Muscle layer of colon (tissue), 2 donors: ENCODE data around the gene ZSWIM6.
"Not testable (repeated sequence)": the region's sequence is repeated elsewhere in the genome, so short reads cannot be mapped to it uniquely, and the experiment has no call there.

ENCODE experiments used
- H3K27ac ChIP-seq: one replicate; pipeline ENCODE4 v1.7.0; 2013; ENCODE audit warnings: low read depth, mild to moderate bottlenecking, low read length, moderate library complexity
- H3K27me3 ChIP-seq, 2 donors: one replicate each; pipeline ENCODE4 v1.7.0; 2013; ENCODE audit warnings: low read length in 2 of 2, mild to moderate bottlenecking in 2 of 2; ENCODE audit not compliant: insufficient read depth in 2 of 2, control insufficient read depth in 1 of 2
- H3K36me3 ChIP-seq: one replicate; pipeline ENCODE4 v1.7.0; 2013; ENCODE audit warnings: mild to moderate bottlenecking, low read length; ENCODE audit not compliant: insufficient read depth
- H3K4me1 ChIP-seq: one replicate; pipeline ENCODE4 v1.7.0; 2013; ENCODE audit warnings: mild to moderate bottlenecking, low read length; ENCODE audit not compliant: insufficient read depth
- H3K4me3 ChIP-seq, 2 donors: one replicate each; pipeline ENCODE4 v1.7.0; 2013; ENCODE audit warnings: low read length in 2 of 2, low read depth in 1 of 2, mild to moderate bottlenecking in 1 of 2, moderate library complexity in 1 of 2
- H3K9ac ChIP-seq: one replicate; pipeline ENCODE4 v1.7.0; 2013; ENCODE audit warnings: low read length
- H3K9me3 ChIP-seq: one replicate; pipeline ENCODE4 v1.7.0; 2013; ENCODE audit warnings: mild to moderate bottlenecking, low read length
- donor health status: abdominal sarcoma.
- donor health status: Adenocarcinoma of cecum.

ZSWIM6 gene

DNA sequence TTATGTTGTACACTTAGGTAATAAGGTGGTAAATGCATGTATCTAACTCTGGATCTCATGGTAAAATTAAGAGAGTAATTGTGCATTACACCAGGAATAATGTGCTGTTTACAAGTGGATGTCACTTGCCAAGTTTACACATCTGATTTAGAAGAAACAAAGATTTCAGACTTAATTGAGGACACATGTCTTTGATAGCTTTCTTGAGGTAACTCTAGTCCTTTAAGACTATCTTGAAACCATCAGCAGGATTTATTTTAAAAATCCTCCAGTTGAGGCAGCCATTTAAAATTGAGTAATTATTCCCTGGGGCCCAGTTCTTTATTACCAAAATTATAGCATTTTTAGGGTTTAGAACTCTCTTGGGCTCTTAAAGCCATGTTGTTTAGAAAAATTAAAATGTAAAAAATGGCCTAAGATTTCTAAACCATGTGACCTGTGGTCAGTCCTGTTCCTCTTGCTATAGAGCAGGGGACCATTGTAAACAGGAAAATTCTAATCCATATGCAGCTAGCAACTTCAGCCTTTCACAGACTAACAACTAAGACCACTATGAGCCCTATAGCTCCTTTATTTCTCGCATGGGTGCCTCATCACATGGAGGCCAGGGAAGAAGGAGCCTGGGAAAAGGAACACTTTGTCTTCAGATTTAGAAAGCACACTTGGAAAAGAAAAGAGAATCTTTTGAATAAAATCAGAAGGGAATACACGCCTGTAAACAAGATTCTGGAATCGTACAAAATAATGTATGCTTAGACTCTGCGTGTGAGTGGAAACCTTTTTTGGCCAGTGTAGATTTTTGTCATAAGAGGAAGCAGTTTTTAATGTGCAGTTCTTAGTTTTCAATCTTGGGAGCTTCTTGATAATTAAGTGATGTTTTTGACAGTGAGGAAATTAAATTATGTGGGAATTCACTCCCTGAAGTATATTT lies 71.2 kb downstream of the ZSWIM6 start:
- Histone ChIP-seq H3K36me3 (no peaks in the 10 kb centered on the region), H3K9me3 (no peaks in the 10 kb centered on the region), H3K4me1 (peaks cover 27% of the 10 kb centered on the region), H3K4me3 (no peak overlapping the region), H3K27ac (no peak overlapping the region), H3K9ac (no peak overlapping the region), H3K27me3 (no peaks in the 10 kb centered on the region)

- Histone ChIP-seq H3K9me3 (no peaks in the 10 kb centered on the region), H3K4me1 (peaks cover 36% of the 10 kb centered on the region), H3K27me3 (no peaks in the 10 kb centered on the region), H3K27ac (no peak overlapping the region), H3K4me3 (no peak overlapping the region), H3K36me3 (no peaks in the 10 kb centered on the region), H3K9ac (no peak overlapping the region)
These were observed 73.6 kb downstream of the ZSWIM6 start for GRCh38 chr5:61405511-61406295.

DNA sequence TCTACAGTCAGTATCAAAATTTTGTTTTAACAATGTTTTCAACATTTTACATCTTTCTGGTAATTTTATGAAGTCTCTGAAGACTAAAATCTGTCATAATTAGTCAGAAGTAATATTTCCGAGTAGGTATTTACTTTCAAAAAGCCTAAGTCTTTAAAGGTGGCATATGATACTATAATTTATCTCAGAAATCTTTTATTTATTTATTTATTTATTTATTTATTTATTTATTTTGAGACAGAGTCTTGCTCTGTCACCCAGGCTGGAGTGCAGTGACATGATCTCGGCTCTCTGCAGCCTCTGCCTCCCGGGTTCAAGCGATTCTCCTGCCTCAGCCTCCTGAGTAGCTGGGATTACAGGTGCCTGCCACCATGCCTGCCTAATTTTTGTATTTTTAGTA lies 74.4 kb downstream of the ZSWIM6 start:
- H3K9ac ChIP-seq, H3K27me3 ChIP-seq, H3K27ac ChIP-seq, H3K36me3 ChIP-seq, H3K9me3 ChIP-seq, H3K4me3 ChIP-seq: not testable (repeated sequence)
- H3K4me1 ChIP-seq: peaks cover 35% of the 10 kb centered on the region

DNA sequence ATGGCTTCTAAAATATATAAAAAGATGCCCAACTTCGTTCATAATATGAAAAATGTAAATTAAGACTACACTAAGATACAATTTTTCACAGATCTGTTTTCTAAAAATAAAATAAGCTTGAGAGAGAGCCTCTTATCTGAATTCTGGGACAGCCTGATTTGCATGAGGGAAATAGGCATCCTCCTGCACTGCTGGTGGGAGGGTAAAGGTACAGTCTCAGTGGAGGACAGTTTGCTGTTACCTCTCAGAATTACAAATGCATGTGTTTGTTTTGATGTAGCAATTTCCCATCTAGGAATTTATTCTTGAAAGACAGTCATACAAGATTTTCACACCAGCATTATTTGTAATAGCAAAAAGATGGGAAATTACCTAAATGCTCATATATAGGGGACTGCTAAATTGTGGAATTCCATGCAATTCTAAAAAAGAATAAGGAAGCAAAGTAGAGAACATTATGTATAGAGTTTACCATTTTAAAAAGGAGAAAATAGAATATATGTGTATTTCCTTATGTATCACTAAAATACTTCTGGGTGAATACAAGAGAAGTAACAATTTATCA lies 75.7 kb downstream of the ZSWIM6 start:
- no peak overlapping the region for H3K9ac ChIP-seq
- no peak overlapping the region for H3K4me3 ChIP-seq
- H3K27me3 ChIP-seq: no peaks in the 10 kb centered on the region
- H3K36me3 ChIP-seq: no peaks in the 10 kb centered on the region
- H3K27ac ChIP-seq: peak overlapping the region; percentile 56
- H3K4me1 ChIP-seq: peaks cover 35% of the 10 kb centered on the region
- H3K9me3 ChIP-seq: no peaks in the 10 kb centered on the region

GRCh38 chr5:61408476-61409168 lies 76.6 kb downstream of the ZSWIM6 start:
- Histone ChIP-seq H3K36me3 (no peaks in the 10 kb centered on the region), H3K27ac (peak overlapping the region; percentile 56), H3K4me1 (peaks cover 35% of the 10 kb centered on the region), H3K4me3 (peak overlapping the region in 1 of 2 donors; percentile 36), H3K9me3 (no peaks in the 10 kb centered on the region), H3K9ac (peak overlapping the region; percentile 58), H3K27me3 (no peaks in the 10 kb centered on the region)

DNA sequence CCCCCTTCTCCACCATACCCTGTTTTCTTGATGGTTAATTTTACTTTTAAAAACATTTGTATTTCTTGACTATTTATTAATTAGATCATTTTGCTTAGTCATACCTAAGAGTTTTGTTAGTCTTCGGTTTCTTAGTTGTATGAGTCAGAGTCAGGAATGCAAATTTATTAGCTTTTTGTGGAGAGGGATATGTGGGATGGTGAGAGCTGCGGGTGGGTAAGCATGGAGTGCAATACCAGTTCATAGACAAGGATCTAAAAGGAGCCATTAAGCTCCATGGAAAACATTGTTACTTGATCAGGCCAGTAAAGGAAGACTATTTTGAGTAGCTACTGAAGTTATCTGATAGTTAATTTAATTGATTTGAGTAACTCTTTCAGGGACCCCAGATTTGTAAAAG lies 77.5 kb downstream of the ZSWIM6 start:
- Histone ChIP-seq H3K9me3 (no peaks in the 10 kb centered on the region), H3K36me3 (no peaks in the 10 kb centered on the region), H3K4me1 (peaks cover 35% of the 10 kb centered on the region), H3K4me3 (no peak overlapping the region), H3K27me3 (no peaks in the 10 kb centered on the region), H3K27ac (peak overlapping the region; percentile 16), H3K9ac (no peak overlapping the region)

GRCh38 chr5:61410811-61411210 lies 78.8 kb downstream of the ZSWIM6 start:
- Histone ChIP-seq H3K27ac (no peak overlapping the region), H3K36me3 (no peaks in the 10 kb centered on the region), H3K4me1 (peaks cover 39% of the 10 kb centered on the region), H3K9ac (no peak overlapping the region), H3K4me3 (no peak overlapping the region), H3K27me3 (no peaks in the 10 kb centered on the region), H3K9me3 (no peaks in the 10 kb centered on the region)

- Histone ChIP-seq H3K27ac (peak overlapping the region; percentile 17), H3K27me3 (no peaks in the 10 kb centered on the region), H3K9ac (no peak overlapping the region), H3K4me1 (peaks cover 55% of the 10 kb centered on the region), H3K36me3 (no peaks in the 10 kb centered on the region), H3K4me3 (no peak overlapping the region), H3K9me3 (no peaks in the 10 kb centered on the region)
These were observed 80.3 kb downstream of the ZSWIM6 start for GRCh38 chr5:61412361-61412760.

GRCh38 chr5:61413205-61413604 lies 81.1 kb downstream of the ZSWIM6 start:
- not testable (repeated sequence) for H3K9me3 ChIP-seq, H3K36me3 ChIP-seq, H3K27me3 ChIP-seq, H3K9ac ChIP-seq, H3K27ac ChIP-seq, H3K4me3 ChIP-seq
- H3K4me1 ChIP-seq: peaks cover 51% of the 10 kb centered on the region

- H3K9ac ChIP-seq: no peak overlapping the region
- H3K9me3 ChIP-seq: no peaks in the 10 kb centered on the region
- H3K4me3 ChIP-seq: no peak overlapping the region
- no peaks in the 10 kb centered on the region for H3K36me3 ChIP-seq
- no peaks in the 10 kb centered on the region for H3K27me3 ChIP-seq
- H3K27ac ChIP-seq: no peak overlapping the region
- H3K4me1 ChIP-seq: peaks cover 40% of the 10 kb centered on the region
These were observed 82.7 kb downstream of the ZSWIM6 start for GRCh38 chr5:61414806-61415205.

- peaks cover 37% of the 10 kb centered on the region for H3K4me1 ChIP-seq
- no peaks in the 10 kb centered on the region for H3K36me3 ChIP-seq
- no peak overlapping the region for H3K4me3 ChIP-seq
- no peak overlapping the region for H3K27ac ChIP-seq
- no peaks in the 10 kb centered on the region for H3K27me3 ChIP-seq
- H3K9ac ChIP-seq: no peak overlapping the region
- H3K9me3 ChIP-seq: no peaks in the 10 kb centered on the region
These were observed 84.0 kb downstream of the ZSWIM6 start for GRCh38 chr5:61416010-61416409.
